GM23338 (cell line): ENCODE measurements around the gene SCNN1B. TPM values are rescaled to one million over a fixed set of nuclear protein-coding genes. Genes with fewer than 3 reads are reported as not detected.

Source experiments
- ATAC-seq: fragments of 200-7000 bp; cut with Tn5 transposase; 3 replicates; pipeline ENCODE4 v1.9.1; 2020
- DNase-seq: peaks from one replicate; pipeline ENCODE4 v3.0.0-alpha.2; 2015; ENCODE audit warnings: low spot score
- H2AFZ ChIP-seq: fragments of 200-600 bp; sonication (generic); 2 replicates; pipeline ENCODE4 v1.8.0; 2016; ENCODE audit warnings: antibody characterized with exemption, mild to moderate bottlenecking, moderate library complexity
- H3F3A ChIP-seq: fragments of 200-600 bp; sonication (generic); replicated peaks from 2 replicates; pipeline ENCODE4 v1.8.0; 2017; ENCODE audit warnings: antibody characterized with exemption, mixed run types, low read depth
- H3K27ac ChIP-seq: fragments of 200-600 bp; sonication (generic); 2 replicates; pipeline ENCODE4 v1.6.1; 2016; ENCODE audit warnings: low read depth
- H3K27me3 ChIP-seq: fragments of 200-600 bp; sonication (generic); 2 replicates; pipeline ENCODE4 v1.8.0; 2016; ENCODE audit warnings: mild to moderate bottlenecking, mixed run types, moderate library complexity; ENCODE audit not compliant: insufficient read depth
- H3K36me3 ChIP-seq: fragments of 200-600 bp; sonication (generic); 2 replicates; pipeline ENCODE4 v1.8.0; 2016; ENCODE audit warnings: mild to moderate bottlenecking; ENCODE audit not compliant: insufficient read depth
- H3K4me1 ChIP-seq: fragments of 200-600 bp; sonication (generic); 2 replicates; pipeline ENCODE4 v1.8.0; 2016; ENCODE audit warnings: mild to moderate bottlenecking, moderate library complexity; ENCODE audit not compliant: insufficient read depth
- H3K4me2 ChIP-seq: fragments of 200-600 bp; sonication (generic); 2 replicates; pipeline ENCODE4 v1.7.1; 2017; ENCODE audit warnings: mixed run types
- H3K4me3 ChIP-seq: fragments of 200-600 bp; sonication (generic); 2 replicates; pipeline ENCODE4 v1.6.1; 2016; ENCODE audit warnings: mixed run types
- H3K79me2 ChIP-seq: fragments of 200-600 bp; sonication (generic); replicated peaks from 2 replicates; pipeline ENCODE4 v1.8.0; 2017; ENCODE audit warnings: mild to moderate bottlenecking; ENCODE audit not compliant: insufficient read depth
- H3K9me2 ChIP-seq: fragments of 200-600 bp; sonication (generic); 2 replicates; pipeline ENCODE4 v1.8.0; 2017; ENCODE audit not compliant: insufficient read depth
- H4K20me1 ChIP-seq: fragments of 200-600 bp; sonication (generic); replicated peaks from 2 replicates; pipeline ENCODE4 v1.8.0; 2017; ENCODE audit warnings: mild to moderate bottlenecking; ENCODE audit not compliant: insufficient read depth
- H3K27ac Mint-ChIP-seq: 2 replicates; pipeline ENCODE4 v1.8.0; 2020; ENCODE audit warnings: inconsistent platforms, mild to moderate bottlenecking, moderate library complexity, mixed read lengths
- H3K27me3 Mint-ChIP-seq: 3 replicates; pipeline ENCODE4 v1.8.0; 2022; ENCODE audit warnings: low read depth, mild to moderate bottlenecking, moderate library complexity, mixed read lengths, inconsistent platforms; ENCODE audit not compliant: insufficient read depth, poor library complexity
- H3K36me3 Mint-ChIP-seq: 3 replicates; pipeline ENCODE4 v1.8.0; 2021; ENCODE audit warnings: low read depth, mild to moderate bottlenecking, inconsistent platforms, moderate library complexity, mixed read lengths
- H3K4me1 Mint-ChIP-seq: 3 replicates; pipeline ENCODE4 v1.8.0; 2020; ENCODE audit warnings: mild to moderate bottlenecking, inconsistent platforms, mixed read lengths
- H3K4me3 Mint-ChIP-seq: 3 replicates; pipeline ENCODE4 v1.8.0; 2021; ENCODE audit warnings: moderate library complexity, mild to moderate bottlenecking, inconsistent platforms, mixed read lengths
- H3K9me3 Mint-ChIP-seq: 3 replicates; pipeline ENCODE4 v1.8.0; 2020; ENCODE audit warnings: moderate library complexity, mild to moderate bottlenecking, inconsistent platforms, mixed read lengths
- CREB1 ChIP-seq: fragments of 250-450 bp; sonication (Bioruptor Pico); IDR thresholded peaks from 2 replicates; pipeline ENCODE4 v1.5.0; 2020; ENCODE audit warnings: low read depth, mild to moderate bottlenecking, moderate library complexity
- ETS1 ChIP-seq: IDR thresholded peaks from 2 replicates; pipeline ENCODE4 v1.6.1; 2016; ENCODE audit warnings: antibody characterized with exemption
- EZH2 ChIP-seq: fragments of 200-600 bp; sonication (generic); IDR thresholded peaks from one replicate; pipeline ENCODE4 v1.8.0; 2017; ENCODE audit warnings: antibody characterized with exemption, mild to moderate bottlenecking, low read depth; ENCODE audit not compliant: unreplicated experiment
- EZH2phosphoT487 ChIP-seq: fragments of 200-600 bp; sonication (generic); IDR thresholded peaks from one replicate; pipeline ENCODE4 v1.8.1; 2018; ENCODE audit warnings: antibody characterized with exemption; ENCODE audit not compliant: unreplicated experiment
- NANOG ChIP-seq: IDR thresholded peaks from 2 replicates; pipeline ENCODE4 v1.6.1; 2016; ENCODE audit warnings: antibody characterized with exemption, borderline replicate concordance
- POLR2AphosphoS5 ChIP-seq: IDR thresholded peaks from 2 replicates; pipeline ENCODE4 v1.6.1; 2016; ENCODE audit warnings: antibody characterized with exemption, low read depth
- REST ChIP-seq: IDR thresholded peaks from one replicate; pipeline ENCODE4 v1.6.1; 2018; ENCODE audit warnings: antibody characterized with exemption; ENCODE audit not compliant: unreplicated experiment
- STAT1 ChIP-seq: IDR thresholded peaks from one replicate; pipeline ENCODE4 v1.6.1; 2016; ENCODE audit warnings: antibody characterized with exemption; ENCODE audit not compliant: unreplicated experiment
- ZNF331 ChIP-seq: fragments of 250-450 bp; sonication (Bioruptor Pico); IDR thresholded peaks from 2 replicates; pipeline ENCODE4 v1.5.0; 2020; ENCODE audit warnings: low read depth, mild to moderate bottlenecking, moderate library complexity
- ZNF462 ChIP-seq: fragments of 250-450 bp; sonication (Bioruptor Pico); IDR thresholded peaks from 2 replicates; pipeline ENCODE4 v1.5.0; 2020; ENCODE audit warnings: mild to moderate bottlenecking, moderate library complexity
- polyA plus RNA-seq: library from polyadenylated mRNA; unstranded; fragments of >200 nt; fragmentation: Nextera tagmentation; extraction: Ambion mirVana; gene quantifications from 2 replicates; pipeline ENCODE4 v1.2.1, GENCODE V29; 2016
- total RNA-seq: library from RNA; depleted of rRNA; stranded (reverse); fragments of >200 nt; shearing (Covaris generic); gene quantifications from 2 replicates; pipeline ENCODE4 v1.2.3, GENCODE V29; 2014

SCNN1B gene
- total and polyA plus RNA-seq, 2 experiments from 2014 or later: 0.78 to 1.1 TPM

- no peak for TF ChIP-seq ETS1
- no peak for TF ChIP-seq EZH2
- TF ChIP-seq EZH2phosphoT487: no peak
- TF ChIP-seq STAT1: no peak
- TF ChIP-seq POLR2AphosphoS5: no peak
- TF ChIP-seq ZNF331 (CRISPR knock-in tag): no peak
Observed at GRCh38 chr16:23353440-23353839, 51.3 kb downstream of the SCNN1B start (continued).

- no peaks in the 10 kb centered on the region for H3K4me1 Mint-ChIP-seq
Observed at GRCh38 chr16:23354246-23354645, 52.1 kb downstream of the SCNN1B start.

More at GRCh38 chr16:23354246-23354645, 52.1 kb downstream of the SCNN1B start:
- no peaks in the 10 kb centered on the region for H3K4me1 ChIP-seq
- no peaks in the 10 kb centered on the region for H3K36me3 ChIP-seq
- H3K27ac Mint-ChIP-seq: no peak overlapping the region
- H3K9me3 Mint-ChIP-seq: peaks cover 3% of the 10 kb centered on the region; the same call in 1 of the 3 replicates
- no peak for ATAC-seq
- no peak overlapping the region for H3K4me3 ChIP-seq
- no peak overlapping the region for H3K27ac ChIP-seq
- no peak overlapping the region for H2AFZ ChIP-seq
- H3K79me2 ChIP-seq: no peaks in the 10 kb centered on the region
- no peaks in the 10 kb centered on the region for H3K27me3 Mint-ChIP-seq
- no peak overlapping the region for H3K4me2 ChIP-seq
- H3K27me3 ChIP-seq: no peaks in the 10 kb centered on the region
- no peaks in the 10 kb centered on the region for H4K20me1 ChIP-seq
- no peaks in the 10 kb centered on the region for H3F3A ChIP-seq
- no peaks in the 10 kb centered on the region for H3K9me2 ChIP-seq
- no peaks in the 10 kb centered on the region for H3K36me3 Mint-ChIP-seq
- DNase-seq: no peak
- H3K4me3 Mint-ChIP-seq: no peak overlapping the region
- no peak for TF ChIP-seq REST
- TF ChIP-seq ZNF462: no peak
- no peak for TF ChIP-seq POLR2AphosphoS5
- no peak for TF ChIP-seq NANOG
- no peak for TF ChIP-seq CREB1
- TF ChIP-seq ETS1: no peak
- no peak for TF ChIP-seq EZH2phosphoT487
